Measurements from ENCODE around the gene ADGRG7. TPM values are rescaled to one million over a fixed set of nuclear protein-coding genes. Genes with fewer than 3 reads are reported as not detected.
"Not testable (repeated sequence)": the region's sequence is repeated elsewhere in the genome, so short reads cannot be mapped to it uniquely, and the experiment has no call there.

Gene ADGRG7
- polyA plus RNA-seq, 4 donors, result 25.9 to 90.1 (median 48.2) TPM

- Histone ChIP-seq H3K9me3 (ENCODE audit: control insufficient read depth in 2 of 2, insufficient read depth in 1 of 2, low read depth in 1 of 2, low read length in 1 of 2) (peaks cover 0 to 5% of the 10 kb centered on the region in 2 donors), H3K27me3 (ENCODE audit: control insufficient read depth in 3 of 3, insufficient read depth in 3 of 3, low read length in 3 of 3) (no peaks in the 10 kb centered on the region), H3K4me1 (ENCODE audit: control insufficient read depth in 3 of 3, insufficient read depth in 2 of 3, low read depth in 1 of 3, low read length in 2 of 3) (no peaks in the 10 kb centered on the region), H3K36me3 (ENCODE audit: control insufficient read depth in 3 of 3, insufficient read depth in 2 of 3, low read depth in 1 of 3, low read length in 3 of 3) (peaks cover 0 to 23% (median 10%) of the 10 kb centered on the region in 3 donors), H3K27ac (ENCODE audit: low read depth in 1 of 3, low read length in 2 of 3) (no peak overlapping the region), H3K4me3 (ENCODE audit: low read depth in 1 of 3, low read length in 3 of 3) (no peak overlapping the region)
- FAIRE-seq, result no peak
- no peak for DNase-seq
- 46 to 83% (median 62%) methylated on average over 7 of the region's 7 CpGs for WGBS, 3 donors
These were observed 55.8 kb downstream of the ADGRG7 start for GRCh38 chr3:100665230-100665629.

- H3K4me3 ChIP-seq (ENCODE audit: low read depth in 1 of 3, low read length in 3 of 3); DNase-seq; H3K9me3 ChIP-seq (ENCODE audit: control insufficient read depth in 2 of 2, insufficient read depth in 1 of 2, low read depth in 1 of 2, low read length in 1 of 2); H3K27ac ChIP-seq (ENCODE audit: low read depth in 1 of 3, low read length in 2 of 3); FAIRE-seq; H3K27me3 ChIP-seq (ENCODE audit: control insufficient read depth in 3 of 3, insufficient read depth in 3 of 3, low read length in 3 of 3); H3K4me1 ChIP-seq (ENCODE audit: control insufficient read depth in 3 of 3, insufficient read depth in 2 of 3, low read depth in 1 of 3, low read length in 2 of 3): not testable (repeated sequence)
- 64 to 78% (median 71%) methylated on average over 4 to 5 of the region's 6 CpGs for WGBS, 3 donors
- peaks cover 0 to 20% (median 8%) of the 10 kb centered on the region in 3 donors for H3K36me3 ChIP-seq (ENCODE audit: control insufficient read depth in 3 of 3, insufficient read depth in 2 of 3, low read depth in 1 of 3, low read length in 3 of 3)
These were observed 57.3 kb downstream of the ADGRG7 start for GRCh38 chr3:100666699-100667098.

GRCh38 chr3:100667316-100667715, 57.9 kb downstream of the ADGRG7 start:
- H3K27me3 ChIP-seq (ENCODE audit: control insufficient read depth in 3 of 3, insufficient read depth in 3 of 3, low read length in 3 of 3); H3K9me3 ChIP-seq (ENCODE audit: control insufficient read depth in 2 of 2, insufficient read depth in 1 of 2, low read depth in 1 of 2, low read length in 1 of 2); FAIRE-seq; H3K27ac ChIP-seq (ENCODE audit: low read depth in 1 of 3, low read length in 2 of 3); H3K4me1 ChIP-seq (ENCODE audit: control insufficient read depth in 3 of 3, insufficient read depth in 2 of 3, low read depth in 1 of 3, low read length in 2 of 3); H3K4me3 ChIP-seq (ENCODE audit: low read depth in 1 of 3, low read length in 3 of 3): not testable (repeated sequence)
- peaks cover 0 to 20% (median 8%) of the 10 kb centered on the region in 3 donors for H3K36me3 ChIP-seq (ENCODE audit: control insufficient read depth in 3 of 3, insufficient read depth in 2 of 3, low read depth in 1 of 3, low read length in 3 of 3)
- WGBS, 3 donors, result 20 to 45% (median 35%) methylated on average over 1 of the region's 1 CpG
- DNase-seq, result peak in 1 of 2 donors; percentile 17

GRCh38 chr3:100670995-100671394, 61.6 kb downstream of the ADGRG7 start:
- H3K27ac ChIP-seq (ENCODE audit: low read depth in 1 of 3, low read length in 2 of 3); DNase-seq; H3K27me3 ChIP-seq (ENCODE audit: control insufficient read depth in 3 of 3, insufficient read depth in 3 of 3, low read length in 3 of 3); H3K9me3 ChIP-seq (ENCODE audit: control insufficient read depth in 2 of 2, insufficient read depth in 1 of 2, low read depth in 1 of 2, low read length in 1 of 2); H3K4me1 ChIP-seq (ENCODE audit: control insufficient read depth in 3 of 3, insufficient read depth in 2 of 3, low read depth in 1 of 3, low read length in 2 of 3); H3K4me3 ChIP-seq (ENCODE audit: low read depth in 1 of 3, low read length in 3 of 3); FAIRE-seq: not testable (repeated sequence)
- 91 to 96% (median 92%) methylated on average over 2 of the region's 2 CpGs for WGBS, 3 donors
- peaks cover 0 to 16% (median 8%) of the 10 kb centered on the region in 3 donors for H3K36me3 ChIP-seq (ENCODE audit: control insufficient read depth in 3 of 3, insufficient read depth in 2 of 3, low read depth in 1 of 3, low read length in 3 of 3)

- Histone ChIP-seq H3K36me3 (ENCODE audit: control insufficient read depth in 3 of 3, insufficient read depth in 2 of 3, low read depth in 1 of 3, low read length in 3 of 3) (peaks cover 0 to 29% (median 0%) of the 10 kb centered on the region in 3 donors), H3K4me3 (ENCODE audit: low read depth in 1 of 3, low read length in 3 of 3) (no peak overlapping the region), H3K27ac (ENCODE audit: low read depth in 1 of 3, low read length in 2 of 3) (peak overlapping the region in 2 of 3 donors; percentile 47 to 77), H3K4me1 (ENCODE audit: control insufficient read depth in 3 of 3, insufficient read depth in 2 of 3, low read depth in 1 of 3, low read length in 2 of 3) (peaks cover 0 to 24% (median 8%) of the 10 kb centered on the region in 3 donors), H3K9me3 (ENCODE audit: control insufficient read depth in 2 of 2, insufficient read depth in 1 of 2, low read depth in 1 of 2, low read length in 1 of 2) (no peaks in the 10 kb centered on the region), H3K27me3 (ENCODE audit: control insufficient read depth in 3 of 3, insufficient read depth in 3 of 3, low read length in 3 of 3) (no peaks in the 10 kb centered on the region)
- 52 to 83% (median 55%) methylated on average over 1 of the region's 1 CpG for WGBS, 3 donors
- FAIRE-seq, result no peak
- DNase-seq, result peak; percentile 76 to 79
These were observed 72.1 kb downstream of the ADGRG7 start for GRCh38 chr3:100681496-100681895.

- 82 to 84% (median 83%) methylated on average over 41 of the region's 41 CpGs for WGBS, 3 donors
- peaks cover 0 to 24% (median 8%) of the 10 kb centered on the region in 3 donors for H3K4me1 ChIP-seq (ENCODE audit: control insufficient read depth in 3 of 3, insufficient read depth in 2 of 3, low read depth in 1 of 3, low read length in 2 of 3)
- peak in 1 of 2 donors; percentile 51 for DNase-seq
- FAIRE-seq, result no peak
- H3K27me3 ChIP-seq (ENCODE audit: control insufficient read depth in 3 of 3, insufficient read depth in 3 of 3, low read length in 3 of 3), result no peaks in the 10 kb centered on the region
- no peaks in the 10 kb centered on the region for H3K9me3 ChIP-seq (ENCODE audit: control insufficient read depth in 2 of 2, insufficient read depth in 1 of 2, low read depth in 1 of 2, low read length in 1 of 2)
- peaks cover 0 to 29% (median 0%) of the 10 kb centered on the region in 3 donors for H3K36me3 ChIP-seq (ENCODE audit: control insufficient read depth in 3 of 3, insufficient read depth in 2 of 3, low read depth in 1 of 3, low read length in 3 of 3)
- H3K27ac ChIP-seq (ENCODE audit: low read depth in 1 of 3, low read length in 2 of 3), result peak overlapping the region in 2 of 3 donors; percentile 77 to 82
- H3K4me3 ChIP-seq (ENCODE audit: low read depth in 1 of 3, low read length in 3 of 3), result no peak overlapping the region
These were observed 72.9 kb downstream of the ADGRG7 start for GRCh38 chr3:100682056-100682853.

- no peak for FAIRE-seq
- no peaks in the 10 kb centered on the region for H3K9me3 ChIP-seq (ENCODE audit: control insufficient read depth in 2 of 2, insufficient read depth in 1 of 2, low read depth in 1 of 2, low read length in 1 of 2)
- peak; percentile 44 to 61 for DNase-seq
- H3K27me3 ChIP-seq (ENCODE audit: control insufficient read depth in 3 of 3, insufficient read depth in 3 of 3, low read length in 3 of 3), result no peaks in the 10 kb centered on the region
- H3K4me1 ChIP-seq (ENCODE audit: control insufficient read depth in 3 of 3, insufficient read depth in 2 of 3, low read depth in 1 of 3, low read length in 2 of 3), result peaks cover 0 to 24% (median 8%) of the 10 kb centered on the region in 3 donors
- H3K4me3 ChIP-seq (ENCODE audit: low read depth in 1 of 3, low read length in 3 of 3), result no peak overlapping the region
- WGBS, 3 donors, result 32 to 75% (median 51%) methylated on average over 18 of the region's 18 CpGs
- H3K36me3 ChIP-seq (ENCODE audit: control insufficient read depth in 3 of 3, insufficient read depth in 2 of 3, low read depth in 1 of 3, low read length in 3 of 3), result peaks cover 0 to 29% (median 0%) of the 10 kb centered on the region in 3 donors
- peak overlapping the region; percentile 33 to 82 (median 77) for H3K27ac ChIP-seq (ENCODE audit: low read depth in 1 of 3, low read length in 2 of 3)
These were observed 73.7 kb downstream of the ADGRG7 start for GRCh38 chr3:100682854-100683760.

- FAIRE-seq, result no peak
These were observed 83.8 kb downstream of the ADGRG7 start for GRCh38 chr3:100693225-100693624.

More at GRCh38 chr3:100693225-100693624, 83.8 kb downstream of the ADGRG7 start:
- Histone ChIP-seq H3K9me3 (ENCODE audit: control insufficient read depth in 2 of 2, insufficient read depth in 1 of 2, low read depth in 1 of 2, low read length in 1 of 2) (peaks cover 0 to 8% of the 10 kb centered on the region in 2 donors), H3K36me3 (ENCODE audit: control insufficient read depth in 3 of 3, insufficient read depth in 2 of 3, low read depth in 1 of 3, low read length in 3 of 3) (peaks cover 0 to 17% (median 2%) of the 10 kb centered on the region in 3 donors), H3K4me1 (ENCODE audit: control insufficient read depth in 3 of 3, insufficient read depth in 2 of 3, low read depth in 1 of 3, low read length in 2 of 3) (peaks cover 0 to 14% (median 0%) of the 10 kb centered on the region in 3 donors), H3K27ac (ENCODE audit: low read depth in 1 of 3, low read length in 2 of 3) (peak overlapping the region in 1 of 3 donors; percentile 32), H3K27me3 (ENCODE audit: control insufficient read depth in 3 of 3, insufficient read depth in 3 of 3, low read length in 3 of 3) (no peaks in the 10 kb centered on the region), H3K4me3 (ENCODE audit: low read depth in 1 of 3, low read length in 3 of 3) (no peak overlapping the region)
- DNase-seq, result no peak
